Stimulated activated CD4-positive, alpha-beta T cell treated with anti-CD3 and anti-CD28 coated beads, Interleukin-4, amount 100 ng/mL, for 24 hours (primary cell): ENCODE measurements around the gene LGALS1.

Experiments used
- DNase-seq: peaks from one replicate; pipeline ENCODE4 v3.0.0-alpha.2; 2020

The LGALS1 gene

GRCh38 chr22:37674951-37675929, at the start of gene LGALS1:
TSS of gene LGALS1 (plus strand) at chr22:37675636. CDS start at chr22:37675703, 67 bp downstream.
- DNase-seq: peak; percentile 52

- DNase-seq: no peak
Measured at GRCh38 chr22:37625737-37626136, 49.7 kb upstream of the LGALS1 start.

GRCh38 chr22:37626144-37626543, 49.3 kb upstream of the LGALS1 start:
- no peak for DNase-seq

GRCh38 chr22:37626556-37627075, 48.8 kb upstream of the LGALS1 start:
- DNase-seq: no peak

- DNase-seq: no peak
Measured at GRCh38 chr22:37627121-37627520, 48.3 kb upstream of the LGALS1 start.

GRCh38 chr22:37627545-37627944, 47.9 kb upstream of the LGALS1 start:
- peak; percentile 51 for DNase-seq

GRCh38 chr22:37628830-37629229, 46.6 kb upstream of the LGALS1 start:
- DNase-seq: no peak

- no peak for DNase-seq
Measured at GRCh38 chr22:37629928-37630327, 45.5 kb upstream of the LGALS1 start.

- no peak for DNase-seq
Measured at GRCh38 chr22:37630839-37631435, 44.5 kb upstream of the LGALS1 start.

- no peak for DNase-seq
Measured at GRCh38 chr22:37631448-37632173, 43.8 kb upstream of the LGALS1 start.

GRCh38 chr22:37632174-37633088, 43.0 kb upstream of the LGALS1 start:
- no peak for DNase-seq

- peak; percentile 37 for DNase-seq
Measured at GRCh38 chr22:37633089-37633624, 42.3 kb upstream of the LGALS1 start.

- peak; percentile 56 for DNase-seq
Measured at GRCh38 chr22:37633625-37634416, 41.6 kb upstream of the LGALS1 start.

- DNase-seq: no peak
Measured at GRCh38 chr22:37634417-37634924, 41.0 kb upstream of the LGALS1 start.

- DNase-seq: no peak
Measured at GRCh38 chr22:37635157-37635556, 40.3 kb upstream of the LGALS1 start.

- no peak for DNase-seq
Measured at GRCh38 chr22:37636186-37636948, 39.1 kb upstream of the LGALS1 start.

- DNase-seq: no peak
Measured at GRCh38 chr22:37636949-37637273, 38.5 kb upstream of the LGALS1 start.

- DNase-seq: no peak
Measured at GRCh38 chr22:37638391-37639069, 36.9 kb upstream of the LGALS1 start.

- peak; percentile 52 for DNase-seq
Measured at GRCh38 chr22:37639070-37639760, 36.2 kb upstream of the LGALS1 start, which contains the start of gene SH3BP1. TSS of gene SH3BP1 (plus strand) at chr22:37639669. CDS start at chr22:37639788, 119 bp downstream.
